ENCODE results near the gene ZNF543. TPM values are rescaled to one million over a fixed set of nuclear protein-coding genes. Genes with fewer than 3 reads are reported as not detected.

ZNF543 gene
- total and polyA plus RNA-seq, 4 donors: 1.3 to 15.4 (median 3.3) TPM

DNA sequence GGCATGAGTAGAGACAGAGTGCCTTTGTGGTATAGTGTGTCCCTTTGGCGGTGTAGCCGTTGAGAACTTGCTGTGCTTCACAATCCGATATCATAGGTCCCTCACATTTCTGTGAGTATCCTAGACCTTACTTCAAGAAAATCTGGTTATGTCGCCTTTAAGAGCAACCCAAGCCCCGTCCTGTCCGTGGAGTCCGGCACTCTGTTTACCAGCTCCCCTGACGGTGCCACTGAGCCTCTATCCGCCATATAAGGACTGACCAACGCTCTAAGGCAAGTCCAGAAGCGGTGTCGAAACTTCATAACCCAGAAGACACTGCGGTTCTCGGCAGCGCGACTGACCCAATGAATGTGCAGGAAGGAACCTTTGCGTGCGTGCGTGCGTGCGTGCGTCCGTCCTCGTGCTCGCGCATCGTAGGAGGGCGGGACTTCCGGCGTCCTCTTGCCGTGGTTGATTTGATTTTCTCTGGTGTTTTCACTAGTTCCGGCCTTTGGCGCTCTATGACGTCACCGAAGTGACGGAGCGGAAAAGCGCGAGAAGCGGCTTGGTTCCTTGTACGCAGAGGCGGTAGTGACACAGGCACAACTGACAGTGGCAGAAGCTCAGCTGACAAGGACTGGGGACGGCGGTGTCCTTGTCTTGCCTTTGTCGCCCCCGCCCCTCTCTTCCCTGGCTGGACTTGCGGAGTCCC, 42.9 kb downstream of the ZNF543 start, which contains the start of the genes TRAPPC2B and ZNF547:
Gene TRAPPC2B (plus strand): TSS at position 555 of the 691 bp plus-strand sequence. CDS start 1,283 bp downstream, outside the sequence.
Gene ZNF547 (plus strand): TSS at position 555 of the 691 bp plus-strand sequence. CDS start 5,005 bp downstream, outside the sequence.
- ATAC-seq (ENCODE audit: insufficient read depth, low FRiP score) (peak; percentile 96), DNase-seq (peak; percentile 100)
- peaks cover 0 to 7% (median 5%) of the 10 kb centered on the region in 5 donors for H3K4me1 ChIP-seq (ENCODE audit: control insufficient read depth in 5 of 5, insufficient read depth in 5 of 5, low read length in 5 of 5)
- H3K4me3 ChIP-seq: peak within 1 kb of the TSS; percentile 70
- peaks cover 0 to 10% (median 5%) of the 10 kb centered on the region in 4 donors for H3K36me3 ChIP-seq (ENCODE audit: control insufficient read depth in 4 of 4, insufficient read depth in 4 of 4, low read length in 4 of 4)
- H3K27me3 ChIP-seq (ENCODE audit: control insufficient read depth in 3 of 3, insufficient read depth in 3 of 3, low read length in 2 of 3): no peaks in the 10 kb centered on the region
- peaks cover 0 to 17% (median 0%) of the 10 kb centered on the region in 4 donors for H3K9me3 ChIP-seq (ENCODE audit: control insufficient read depth in 4 of 4, insufficient read depth in 3 of 4, low read length in 3 of 4)
- 1% methylated on average over 47 of the region's 47 CpGs for WGBS, 2 donors
- peak within 1 kb of the TSS; percentile 84 to 89 for H3K27ac ChIP-seq (ENCODE audit: low read depth in 1 of 2, low read length in 1 of 2)
- H3K9ac ChIP-seq (ENCODE audit: insufficient read depth in 1 of 2, low read length in 2 of 2): peak within 1 kb of the TSS; percentile 93 to 96
- TF ChIP-seq, protein P1, sequence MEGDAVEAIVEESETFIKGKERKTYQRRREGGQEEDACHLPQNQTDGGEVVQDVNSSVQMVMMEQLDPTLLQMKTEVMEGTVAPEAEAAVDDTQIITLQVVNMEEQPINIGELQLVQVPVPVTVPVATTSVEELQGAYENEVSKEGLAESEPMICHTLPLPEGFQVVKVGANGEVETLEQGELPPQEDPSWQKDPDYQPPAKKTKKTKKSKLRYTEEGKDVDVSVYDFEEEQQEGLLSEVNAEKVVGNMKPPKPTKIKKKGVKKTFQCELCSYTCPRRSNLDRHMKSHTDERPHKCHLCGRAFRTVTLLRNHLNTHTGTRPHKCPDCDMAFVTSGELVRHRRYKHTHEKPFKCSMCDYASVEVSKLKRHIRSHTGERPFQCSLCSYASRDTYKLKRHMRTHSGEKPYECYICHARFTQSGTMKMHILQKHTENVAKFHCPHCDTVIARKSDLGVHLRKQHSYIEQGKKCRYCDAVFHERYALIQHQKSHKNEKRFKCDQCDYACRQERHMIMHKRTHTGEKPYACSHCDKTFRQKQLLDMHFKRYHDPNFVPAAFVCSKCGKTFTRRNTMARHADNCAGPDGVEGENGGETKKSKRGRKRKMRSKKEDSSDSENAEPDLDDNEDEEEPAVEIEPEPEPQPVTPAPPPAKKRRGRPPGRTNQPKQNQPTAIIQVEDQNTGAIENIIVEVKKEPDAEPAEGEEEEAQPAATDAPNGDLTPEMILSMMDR (IDR thresholded peaks at IDR 0.05; ENCODE audit: control extremely low read depth, extremely low read depth): no peak

DNA sequence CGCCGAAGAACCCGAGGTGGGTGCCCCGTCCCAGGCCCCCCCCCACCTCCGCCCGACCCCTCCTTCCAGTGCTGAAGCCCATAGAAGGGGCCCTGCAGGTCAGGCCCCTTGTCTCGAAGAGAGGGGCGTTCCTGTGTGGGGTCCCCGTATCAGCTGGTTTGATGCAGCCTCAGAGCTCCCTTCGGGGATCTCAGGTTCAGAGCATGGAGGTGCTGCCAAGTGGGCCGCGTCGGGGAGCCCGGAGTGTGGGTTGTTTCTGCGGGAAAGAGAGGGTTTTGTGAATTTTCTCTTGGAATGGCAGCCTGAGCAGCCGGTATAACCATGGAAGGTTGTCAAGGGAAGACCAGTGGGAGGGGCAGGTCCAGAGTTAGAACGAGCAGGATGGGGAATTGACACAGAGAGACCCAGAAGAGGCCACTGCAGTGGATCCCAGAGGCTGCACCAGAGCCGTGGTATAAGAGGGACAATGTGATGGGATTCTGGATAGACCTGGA, 43.5 kb downstream of the ZNF543 start:
- Histone ChIP-seq H3K36me3 (ENCODE audit: control insufficient read depth in 4 of 4, insufficient read depth in 4 of 4, low read length in 4 of 4) (peaks cover 0 to 4% (median 0%) of the 10 kb centered on the region in 4 donors), H3K4me1 (ENCODE audit: control insufficient read depth in 5 of 5, insufficient read depth in 5 of 5, low read length in 5 of 5) (peaks cover 0 to 7% (median 5%) of the 10 kb centered on the region in 5 donors), H3K27ac (ENCODE audit: low read depth in 1 of 2, low read length in 1 of 2) (peak overlapping the region; percentile 84 to 89), H3K9ac (ENCODE audit: insufficient read depth in 1 of 2, low read length in 2 of 2) (peak overlapping the region; percentile 93 to 96), H3K4me3 (peak overlapping the region; percentile 70), H3K27me3 (ENCODE audit: control insufficient read depth in 3 of 3, insufficient read depth in 3 of 3, low read length in 2 of 3) (no peaks in the 10 kb centered on the region), H3K9me3 (ENCODE audit: control insufficient read depth in 4 of 4, insufficient read depth in 3 of 4, low read length in 3 of 4) (peaks cover 0 to 19% (median 0%) of the 10 kb centered on the region in 4 donors)
- TF ChIP-seq, protein P1 (IDR thresholded peaks at IDR 0.05; ENCODE audit: control extremely low read depth, extremely low read depth): no peak
- DNase-seq (peak in 2 of 3 donors; percentile 24 to 42), ATAC-seq (ENCODE audit: insufficient read depth, low FRiP score) (no peak)
- WGBS, 2 donors: 1 to 2% methylated on average over 17 to 18 of the region's 18 CpGs

GRCh38 chr19:57366776-57367175, 46.5 kb downstream of the ZNF543 start:
- Histone ChIP-seq H3K27me3 (ENCODE audit: control insufficient read depth in 3 of 3, insufficient read depth in 3 of 3, low read length in 2 of 3) (no peaks in the 10 kb centered on the region), H3K27ac (ENCODE audit: low read depth in 1 of 2, low read length in 1 of 2) (no peak overlapping the region), H3K4me3 (no peak overlapping the region), H3K9ac (ENCODE audit: insufficient read depth in 1 of 2, low read length in 2 of 2) (no peak overlapping the region), H3K36me3 (ENCODE audit: control insufficient read depth in 4 of 4, insufficient read depth in 4 of 4, low read length in 4 of 4) (peaks cover 0 to 2% (median under 1%) of the 10 kb centered on the region in 4 donors), H3K9me3 (ENCODE audit: control insufficient read depth in 4 of 4, insufficient read depth in 3 of 4, low read length in 3 of 4) (peaks cover 0 to 17% (median 0%) of the 10 kb centered on the region in 4 donors), H3K4me1 (ENCODE audit: control insufficient read depth in 5 of 5, insufficient read depth in 5 of 5, low read length in 5 of 5) (peaks cover 0 to 7% (median 3%) of the 10 kb centered on the region in 5 donors)
- ATAC-seq (ENCODE audit: insufficient read depth, low FRiP score) (no peak), DNase-seq (no peak)
- WGBS, 2 donors: 90 to 96% methylated on average over 2 of the region's 2 CpGs
- TF ChIP-seq, protein P1 (IDR thresholded peaks at IDR 0.05; ENCODE audit: control extremely low read depth, extremely low read depth): no peak
